H1 (cell line): Measurements from ENCODE around the gene DENND4C. TPM values are rescaled to one million over a fixed set of nuclear protein-coding genes. Genes with fewer than 3 reads are reported as not detected.

Experiments
- RAD21 ChIP-seq, 2 experiments: IDR thresholded peaks in 1 of 2; conservative IDR thresholded peaks in 1 of 2; 2 replicates each; pipeline ENCODE4 v1.6.1; 2011; ENCODE audit warnings: low read depth in 2 of 2, low read length in 2 of 2, improper control_type of control experiment in 1 of 2, inconsistent platforms in 1 of 2, mild to moderate bottlenecking in 1 of 2, moderate library complexity in 1 of 2
- RXRA ChIP-seq: IDR thresholded peaks from 2 replicates; pipeline ENCODE4 v1.6.1; 2011; ENCODE audit warnings: low read depth, mild to moderate bottlenecking, low read length, moderate library complexity; ENCODE audit not compliant: insufficient read depth
- SAP30 ChIP-seq: fragments of 300-600 bp; sonication (generic); IDR thresholded peaks from 2 replicates; pipeline ENCODE4 v1.7.1; 2012; ENCODE audit warnings: low read length, moderate library complexity, mild to moderate bottlenecking, inconsistent platforms; ENCODE audit not compliant: insufficient read depth, insufficient replicate concordance
- polyA plus RNA-seq, 7 experiments: library from polyadenylated mRNA; depleted of rRNA in 3 of 7; stranded (reverse) in 5 of 7; unstranded in 2 of 7; fragments of >200 nt in 5 of 7; fragments of 200-250 nt in 2 of 7; gene quantifications; 1 replicate in 5 of 7; 2 replicates in 1 of 7; 4 replicates in 1 of 7; pipeline versions ENCODE4 v1.2.1 to v1.2.3, GENCODE V29; 2011 to 2013; ENCODE audit warnings: missing spikeins in 2 of 7, mixed read lengths in 2 of 7
- total RNA-seq: library from RNA; stranded (reverse); fragmentation: NEBNext Ultra II Directional; extraction: Animal tissue kit (Norgen Biotek cat#: 25700); gene quantifications from 2 replicates; pipeline ENCODE4 v1.2.1, GENCODE V29; 2021

Gene DENND4C
- total and polyA plus RNA-seq, 2 of the 8 experiments (the other 6 are each of a cell fraction or from before 2014, with no cell fraction given), result 6.9 to 18.9 TPM

DNA sequence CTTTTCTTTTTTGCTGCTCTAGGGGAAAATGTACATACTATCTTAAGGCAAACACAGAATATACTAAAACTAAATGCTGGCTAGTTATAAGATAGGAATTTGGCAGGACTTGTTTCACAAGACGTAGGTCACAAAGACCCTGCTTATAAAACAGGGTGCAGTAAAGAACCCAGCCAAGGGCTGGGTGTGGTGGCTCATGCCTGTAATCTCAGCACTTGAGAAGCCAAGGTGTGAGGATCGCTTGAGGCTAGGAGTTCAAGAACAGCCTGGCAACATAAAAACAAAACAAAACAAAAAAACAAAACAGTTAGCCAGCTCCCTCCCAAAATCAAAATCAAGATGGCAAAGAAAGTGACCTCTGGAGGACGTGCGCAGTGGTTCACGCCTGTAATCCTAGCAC lies 49.5 kb upstream of the DENND4C start (continued):
- TF ChIP-seq RAD21 (IDR thresholded peaks at IDR 0.05 in 1 of 2, conservative IDR thresholded peaks at IDR 0.05 in 1 of 2; ENCODE audit: low read depth in 2 of 2, low read length in 2 of 2) (no peak), SAP30 (no peak), RXRA (no peak)
